Astrocyte (in vitro differentiated cells and primary cell): ENCODE results near the gene CGB3. TPM values are rescaled to one million over a fixed set of nuclear protein-coding genes. Genes with fewer than 3 reads are reported as not detected.
"Not testable (repeated sequence)": the region's sequence is repeated elsewhere in the genome, so short reads cannot be mapped to it uniquely, and the experiment has no call there.

Experiments
- DNase-seq: peaks from one replicate; pipeline ENCODE4 v3.0.0-alpha.2; 2010; ENCODE audit warnings: low read depth
- FAIRE-seq: peaks from 2 replicates; lab custom pipeline; 2011; peaks lifted over from hg19 to GRCh38; lab: Jason Lieb, UNC
- H2AFZ ChIP-seq: 2 replicates; pipeline ENCODE4 v1.6.0; 2012; ENCODE audit warnings: low read depth, low read length, inconsistent platforms
- H3K27ac ChIP-seq: 2 replicates; pipeline ENCODE4 v1.5.1; 2011; ENCODE audit warnings: low read depth, low read length, inconsistent platforms
- H3K27me3 ChIP-seq: 2 replicates; pipeline ENCODE4 v1.6.0; 2011; ENCODE audit warnings: low read length, inconsistent platforms; ENCODE audit not compliant: insufficient read depth
- H3K36me3 ChIP-seq: 2 replicates; pipeline ENCODE4 v1.5.1; 2011; ENCODE audit warnings: low read length, inconsistent platforms; ENCODE audit not compliant: insufficient read depth
- H3K4me1 ChIP-seq: 2 replicates; pipeline ENCODE4 v1.5.1; 2011; ENCODE audit warnings: low read length, inconsistent platforms; ENCODE audit not compliant: insufficient read depth
- H3K4me2 ChIP-seq: 2 replicates; pipeline ENCODE4 v1.6.0; 2012; ENCODE audit warnings: low read length, inconsistent platforms
- H3K4me3 ChIP-seq: 2 replicates; pipeline ENCODE4 v1.5.1; 2011; ENCODE audit warnings: low read depth, mild to moderate bottlenecking, low read length, inconsistent platforms; ENCODE audit not compliant: insufficient read depth
- H3K79me2 ChIP-seq: 2 replicates; pipeline ENCODE4 v1.6.0; 2012; ENCODE audit warnings: mild to moderate bottlenecking, low read length, inconsistent platforms; ENCODE audit not compliant: insufficient read depth
- H3K9ac ChIP-seq: 2 replicates; pipeline ENCODE4 v1.6.0; 2012; ENCODE audit warnings: mild to moderate bottlenecking, low read length, inconsistent platforms
- H3K9me3 ChIP-seq: 2 replicates; pipeline ENCODE4 v1.5.1; 2012; ENCODE audit warnings: low read depth, mild to moderate bottlenecking, low read length, inconsistent platforms; ENCODE audit not compliant: insufficient read depth
- H4K20me1 ChIP-seq: 2 replicates; pipeline ENCODE4 v1.6.0; 2012; ENCODE audit warnings: low read length, inconsistent platforms; ENCODE audit not compliant: insufficient read depth
- H3K27ac Mint-ChIP-seq: one replicate; pipeline ENCODE4 v1.8.0; 2021; ENCODE audit warnings: mild to moderate bottlenecking, mixed read lengths; ENCODE audit not compliant: unreplicated experiment
- H3K27me3 Mint-ChIP-seq: one replicate; pipeline ENCODE4 v1.8.0; 2021; ENCODE audit warnings: low read depth, mixed read lengths; ENCODE audit not compliant: unreplicated experiment
- H3K36me3 Mint-ChIP-seq: one replicate; pipeline ENCODE4 v1.8.0; 2021; ENCODE audit warnings: low read depth, mixed read lengths; ENCODE audit not compliant: unreplicated experiment
- H3K4me1 Mint-ChIP-seq: one replicate; pipeline ENCODE4 v1.8.0; 2021; ENCODE audit warnings: low read depth, mixed read lengths; ENCODE audit not compliant: unreplicated experiment
- H3K4me3 Mint-ChIP-seq: one replicate; pipeline ENCODE4 v1.8.0; 2021; ENCODE audit warnings: mild to moderate bottlenecking, moderate library complexity, mixed read lengths; ENCODE audit not compliant: unreplicated experiment
- H3K9me3 Mint-ChIP-seq: one replicate; pipeline ENCODE4 v1.8.0; 2021; ENCODE audit warnings: mild to moderate bottlenecking, mixed read lengths; ENCODE audit not compliant: unreplicated experiment
- total RNA-seq: library from RNA; stranded (reverse); gene quantifications from 2 replicates; pipeline ENCODE4 v1.2.1, GENCODE V29; 2021
- TF ChIP-seq, protein P1 (sequence below): IDR thresholded peaks from 2 replicates; pipeline ENCODE4 v1.5.1; 2011; ENCODE audit warnings: low read depth, mild to moderate bottlenecking, inconsistent platforms, low read length, moderate library complexity; ENCODE audit not compliant: insufficient read depth

The CGB3 gene
- total RNA-seq, 1 donor from 2014 or later, result 3.6 TPM

DNA sequence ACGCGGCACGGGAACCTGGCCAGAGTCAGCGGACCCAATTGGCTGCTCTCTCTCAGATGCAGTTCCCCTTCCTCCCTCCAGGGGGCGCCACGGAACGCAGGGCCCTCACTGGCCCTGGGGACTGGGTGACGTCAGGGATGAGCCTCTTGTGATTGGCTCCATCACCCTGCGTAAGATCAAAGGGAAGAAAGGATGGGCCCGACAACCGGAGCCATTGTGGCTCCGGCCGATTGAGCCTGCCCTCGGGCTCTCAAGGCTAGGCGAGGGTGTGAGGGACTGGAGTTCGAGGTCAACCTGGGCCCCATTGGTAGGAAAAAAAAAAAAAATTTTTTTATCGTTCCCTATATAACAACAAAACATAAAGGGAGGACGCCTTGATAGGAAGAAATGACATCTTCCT lies 12.7 kb upstream of the CGB3 start, which contains the start of gene CGB1:
CGB1 (minus strand) TSS at position 81 of the 400 bp plus-strand sequence. CDS start 184 bp downstream, outside the sequence.
- not testable (repeated sequence) for H3K9me3 Mint-ChIP-seq, H3K36me3 ChIP-seq, H3K9ac ChIP-seq, H3K36me3 Mint-ChIP-seq, H3K79me2 ChIP-seq, H3K9me3 ChIP-seq, H3K27me3 Mint-ChIP-seq, H3K27me3 ChIP-seq, H4K20me1 ChIP-seq, H2AFZ ChIP-seq, H3K27ac ChIP-seq, H3K27ac Mint-ChIP-seq, H3K4me3 ChIP-seq, FAIRE-seq, H3K4me3 Mint-ChIP-seq, H3K4me2 ChIP-seq, DNase-seq
- peaks cover 11% of the 10 kb centered on the region for H3K4me1 Mint-ChIP-seq
- TF ChIP-seq, protein P1, sequence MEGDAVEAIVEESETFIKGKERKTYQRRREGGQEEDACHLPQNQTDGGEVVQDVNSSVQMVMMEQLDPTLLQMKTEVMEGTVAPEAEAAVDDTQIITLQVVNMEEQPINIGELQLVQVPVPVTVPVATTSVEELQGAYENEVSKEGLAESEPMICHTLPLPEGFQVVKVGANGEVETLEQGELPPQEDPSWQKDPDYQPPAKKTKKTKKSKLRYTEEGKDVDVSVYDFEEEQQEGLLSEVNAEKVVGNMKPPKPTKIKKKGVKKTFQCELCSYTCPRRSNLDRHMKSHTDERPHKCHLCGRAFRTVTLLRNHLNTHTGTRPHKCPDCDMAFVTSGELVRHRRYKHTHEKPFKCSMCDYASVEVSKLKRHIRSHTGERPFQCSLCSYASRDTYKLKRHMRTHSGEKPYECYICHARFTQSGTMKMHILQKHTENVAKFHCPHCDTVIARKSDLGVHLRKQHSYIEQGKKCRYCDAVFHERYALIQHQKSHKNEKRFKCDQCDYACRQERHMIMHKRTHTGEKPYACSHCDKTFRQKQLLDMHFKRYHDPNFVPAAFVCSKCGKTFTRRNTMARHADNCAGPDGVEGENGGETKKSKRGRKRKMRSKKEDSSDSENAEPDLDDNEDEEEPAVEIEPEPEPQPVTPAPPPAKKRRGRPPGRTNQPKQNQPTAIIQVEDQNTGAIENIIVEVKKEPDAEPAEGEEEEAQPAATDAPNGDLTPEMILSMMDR, result peak; percentile 20
- peaks cover 13% of the 10 kb centered on the region for H3K4me1 ChIP-seq

DNA sequence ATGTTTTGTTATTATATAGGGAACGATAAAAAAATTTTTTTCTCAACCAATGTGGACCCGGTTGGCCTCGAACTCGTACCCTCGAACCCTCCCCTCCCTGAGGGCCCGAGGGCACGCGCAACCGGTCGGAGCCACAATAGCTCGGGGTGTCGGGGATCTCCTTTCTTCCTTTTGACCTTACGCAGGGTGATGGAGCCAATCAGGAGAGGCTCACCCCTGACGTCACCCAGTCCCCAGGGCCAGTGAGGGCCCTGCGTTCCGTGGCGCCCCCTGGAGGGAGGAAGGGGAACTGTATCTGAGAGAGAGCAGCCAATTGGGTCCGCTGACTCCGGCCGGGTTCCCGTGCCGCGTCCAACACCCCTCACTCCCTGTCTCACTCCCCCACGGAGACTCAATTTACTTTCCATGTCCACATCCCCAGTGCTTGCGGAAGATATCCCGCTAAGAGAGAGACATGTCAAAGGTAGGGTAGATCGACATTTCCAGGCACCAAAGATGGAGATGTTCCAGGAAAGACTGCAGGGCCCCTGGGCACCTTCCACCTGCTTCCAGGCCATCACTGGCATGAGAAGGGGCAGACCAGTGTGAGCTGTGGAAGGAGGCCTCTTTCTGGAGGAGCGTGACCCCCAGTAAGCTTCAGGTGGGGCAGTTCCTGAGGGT lies 7.6 kb upstream of the CGB3 start, which contains the start of gene CGB2:
CGB2 (plus strand) TSS at position 249 of the 660 bp plus-strand sequence; CDS start at position 455, 206 bp downstream.
- H2AFZ ChIP-seq, DNase-seq, H3K9me3 Mint-ChIP-seq, H3K4me3 Mint-ChIP-seq, H3K36me3 ChIP-seq, H3K27ac ChIP-seq, H3K4me3 ChIP-seq, FAIRE-seq, H3K79me2 ChIP-seq, H3K4me2 ChIP-seq, H3K36me3 Mint-ChIP-seq, H3K9me3 ChIP-seq, H4K20me1 ChIP-seq, H3K27me3 Mint-ChIP-seq, H3K27me3 ChIP-seq, H3K9ac ChIP-seq, H3K4me1 ChIP-seq, H3K4me1 Mint-ChIP-seq: not testable (repeated sequence)
- TF ChIP-seq, protein P1, result peak; percentile 29
- peak within 1 kb of the TSS; percentile 26 for H3K27ac Mint-ChIP-seq

DNA sequence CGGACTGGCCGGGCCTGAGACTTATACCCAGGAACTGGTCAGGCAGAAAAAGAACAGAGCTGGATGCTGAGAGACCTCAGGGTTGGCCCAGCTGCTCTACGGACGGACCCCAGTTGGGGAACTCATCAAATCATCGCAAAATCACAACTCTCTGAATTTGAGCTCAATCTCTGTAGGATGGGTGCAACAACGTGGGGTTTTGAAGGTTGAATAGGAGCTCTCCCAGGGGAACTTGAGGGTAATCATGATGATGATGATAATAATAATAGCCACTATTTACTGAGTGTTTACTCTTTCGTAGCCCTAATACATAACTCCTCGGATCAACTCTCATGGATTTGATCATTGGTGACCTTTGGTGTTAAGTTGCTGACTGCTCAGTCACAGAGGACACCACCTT lies 6.2 kb upstream of the CGB3 start:
- H3K9me3 ChIP-seq, H3K27ac ChIP-seq, H3K27me3 Mint-ChIP-seq, H3K4me3 Mint-ChIP-seq, DNase-seq, FAIRE-seq, H3K4me1 ChIP-seq, H3K9me3 Mint-ChIP-seq, H2AFZ ChIP-seq, H4K20me1 ChIP-seq, H3K9ac ChIP-seq, H3K4me3 ChIP-seq, H3K36me3 Mint-ChIP-seq, H3K79me2 ChIP-seq, H3K27me3 ChIP-seq, H3K4me2 ChIP-seq, H3K36me3 ChIP-seq: not testable (repeated sequence)
- H3K4me1 Mint-ChIP-seq, result peaks cover 13% of the 10 kb centered on the region
- peak overlapping the region; percentile 98 for H3K27ac Mint-ChIP-seq

DNA sequence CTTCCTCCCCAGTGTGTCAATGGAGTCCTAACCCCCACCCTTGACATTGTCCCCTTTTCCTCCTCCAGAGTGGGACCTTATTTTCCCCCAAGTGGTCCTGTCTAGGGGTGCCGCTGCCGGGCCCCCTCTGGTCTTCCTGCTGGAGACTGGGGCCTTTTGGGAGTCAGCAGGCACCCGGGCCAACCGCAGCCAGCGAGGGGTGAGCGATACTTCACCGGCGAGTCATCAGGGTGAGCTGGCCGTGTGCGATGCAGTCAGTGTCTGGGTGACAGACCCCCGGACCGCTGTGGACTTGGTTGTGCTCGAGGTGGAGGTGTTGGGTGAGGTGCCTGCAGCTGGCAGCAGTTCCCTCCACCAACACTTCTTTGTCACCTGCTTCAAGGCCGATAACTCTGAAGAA lies 5.6 kb upstream of the CGB3 start:
- not testable (repeated sequence) for H3K79me2 ChIP-seq, FAIRE-seq, H3K36me3 ChIP-seq, H3K36me3 Mint-ChIP-seq, H3K4me3 ChIP-seq, H3K9me3 ChIP-seq, H4K20me1 ChIP-seq, H3K27me3 Mint-ChIP-seq, H2AFZ ChIP-seq, H3K4me1 ChIP-seq, H3K27me3 ChIP-seq, H3K9ac ChIP-seq, H3K9me3 Mint-ChIP-seq
- H3K4me3 Mint-ChIP-seq, result peak overlapping the region; percentile 57
- DNase-seq, result peak; percentile 40
- Histone ChIP-seq H3K27ac (peak overlapping the region; percentile 58), H3K4me2 (peak overlapping the region; percentile 39)
- peak overlapping the region; percentile 98 for H3K27ac Mint-ChIP-seq
- peaks cover 15% of the 10 kb centered on the region for H3K4me1 Mint-ChIP-seq

DNA sequence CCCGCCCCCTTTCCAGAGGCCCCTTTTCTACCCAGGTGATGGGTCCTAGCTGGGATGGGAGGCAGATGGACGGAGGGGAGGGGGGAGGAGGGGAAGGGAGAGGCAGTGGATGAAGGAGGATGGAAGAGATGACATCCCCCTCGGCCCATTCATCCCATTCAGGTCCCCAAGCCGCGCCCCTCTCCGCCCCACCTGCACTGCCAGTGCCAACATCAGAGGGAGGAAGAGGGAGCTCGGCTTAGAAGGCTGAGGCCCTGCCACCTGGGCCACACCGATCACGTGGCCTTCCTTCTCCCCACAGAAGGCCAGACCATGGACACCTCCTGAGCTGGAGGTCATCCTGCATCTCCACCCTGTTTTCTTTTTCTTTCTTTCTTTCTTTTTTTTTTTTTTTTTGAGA lies 4.6 kb upstream of the CGB3 start:
- H3K9ac ChIP-seq, H3K36me3 ChIP-seq, H3K4me2 ChIP-seq, H3K9me3 Mint-ChIP-seq, DNase-seq, H3K4me3 ChIP-seq, H3K36me3 Mint-ChIP-seq, H2AFZ ChIP-seq, H3K4me1 ChIP-seq, H4K20me1 ChIP-seq, H3K9me3 ChIP-seq, H3K4me3 Mint-ChIP-seq, H3K79me2 ChIP-seq, FAIRE-seq, H3K27me3 ChIP-seq, H3K27ac ChIP-seq, H3K27me3 Mint-ChIP-seq: not testable (repeated sequence)
- Mint-ChIP-seq H3K27ac (peak overlapping the region; percentile 98), H3K4me1 (peaks cover 15% of the 10 kb centered on the region)
